NK-92 (cell line): ENCODE results near the gene PTPN11.
"Not testable (repeated sequence)": the region's sequence is repeated elsewhere in the genome, so short reads cannot be mapped to it uniquely, and the experiment has no call there.

Source experiments
- DNase-seq: peaks from one replicate; lab custom pipeline; 2025; ENCODE audit not compliant: unreplicated experiment; lab: John Stamatoyannopoulos, UW

Gene PTPN11

GRCh38 chr12:112418608-112419296 is at the start of gene PTPN11:
TSS of gene PTPN11 (plus strand) at chr12:112418947. CDS start at chr12:112419112, 165 bp downstream.
- DNase-seq, result peak; percentile 24

- no peak for DNase-seq
These were observed 48.5 kb upstream of the PTPN11 start for GRCh38 chr12:112370199-112370598.

DNA sequence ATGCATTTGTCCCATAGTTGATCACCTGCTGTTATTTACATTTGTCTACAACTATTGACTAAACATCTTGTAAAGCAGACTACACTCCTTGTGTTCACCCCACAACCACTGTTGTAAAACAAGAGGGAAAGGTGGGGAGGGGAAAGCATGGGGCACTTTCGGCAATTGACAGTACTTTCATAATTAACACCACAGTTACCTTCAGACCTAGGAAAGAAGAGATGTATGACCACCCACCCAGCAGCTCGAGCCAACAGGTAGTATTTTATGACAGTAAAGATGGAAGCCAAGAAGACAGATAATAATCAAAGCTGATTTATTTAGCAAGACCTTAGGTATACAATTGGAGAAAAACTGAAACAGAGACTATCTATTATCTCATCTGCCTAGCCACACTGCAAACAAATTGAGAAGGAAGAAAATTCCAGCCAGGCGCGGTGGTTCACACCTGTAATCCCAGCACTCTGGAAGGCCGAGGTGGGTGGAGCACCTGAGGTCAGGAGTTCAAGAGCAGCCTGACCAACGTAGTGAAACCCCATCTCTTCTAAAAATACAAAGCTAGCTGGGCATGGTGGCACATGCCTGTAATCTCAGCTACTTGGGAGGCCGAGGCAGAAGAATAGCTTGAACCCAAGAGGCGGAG is 47.8 kb upstream of the PTPN11 start:
- DNase-seq, result no peak

DNA sequence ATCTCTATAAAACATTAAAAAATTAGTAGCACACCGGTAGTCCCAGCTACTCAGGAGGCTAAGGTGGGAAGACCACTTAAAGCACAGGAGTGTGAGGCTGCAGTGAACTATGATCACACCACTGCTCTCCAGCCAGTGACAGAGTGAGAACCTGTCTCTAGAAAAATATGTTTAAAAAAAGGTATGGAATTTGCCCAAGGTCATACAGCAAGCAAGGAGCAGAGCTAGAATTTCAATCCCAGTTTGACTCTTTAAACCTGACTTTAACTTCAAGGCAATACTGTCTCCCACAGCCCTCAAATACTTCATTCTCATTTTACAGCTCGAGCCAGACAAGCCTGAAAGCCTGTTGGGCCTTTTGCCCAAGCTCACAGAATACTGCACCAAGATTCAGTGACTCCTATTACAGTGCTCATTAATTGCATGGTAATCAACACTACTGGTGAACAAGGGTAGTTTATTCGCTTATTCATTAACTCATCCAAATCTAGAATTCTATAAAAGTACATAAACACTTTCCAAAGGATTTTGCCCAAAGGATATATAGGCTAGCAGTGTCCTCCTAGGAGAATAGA is 44.5 kb upstream of the PTPN11 start:
- no peak for DNase-seq

DNA sequence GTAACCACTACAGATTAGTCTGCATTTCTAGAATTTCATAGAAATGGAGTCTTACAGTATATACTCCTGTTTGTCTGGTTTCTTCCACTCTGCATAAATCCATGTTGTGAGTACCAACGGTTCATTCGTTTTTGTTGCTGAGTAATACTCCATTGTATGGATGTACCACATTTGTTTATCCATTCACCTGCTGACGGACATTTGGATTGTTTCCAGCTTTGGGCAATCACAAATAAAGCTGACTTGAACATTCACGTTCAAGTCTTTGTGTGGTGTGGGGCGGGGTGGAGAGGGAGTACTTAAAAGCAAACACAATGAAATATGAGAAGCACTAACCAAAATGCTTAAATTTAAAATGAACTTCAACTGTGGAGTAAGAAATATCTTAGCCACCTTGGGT is 43.6 kb upstream of the PTPN11 start:
- no peak for DNase-seq

DNA sequence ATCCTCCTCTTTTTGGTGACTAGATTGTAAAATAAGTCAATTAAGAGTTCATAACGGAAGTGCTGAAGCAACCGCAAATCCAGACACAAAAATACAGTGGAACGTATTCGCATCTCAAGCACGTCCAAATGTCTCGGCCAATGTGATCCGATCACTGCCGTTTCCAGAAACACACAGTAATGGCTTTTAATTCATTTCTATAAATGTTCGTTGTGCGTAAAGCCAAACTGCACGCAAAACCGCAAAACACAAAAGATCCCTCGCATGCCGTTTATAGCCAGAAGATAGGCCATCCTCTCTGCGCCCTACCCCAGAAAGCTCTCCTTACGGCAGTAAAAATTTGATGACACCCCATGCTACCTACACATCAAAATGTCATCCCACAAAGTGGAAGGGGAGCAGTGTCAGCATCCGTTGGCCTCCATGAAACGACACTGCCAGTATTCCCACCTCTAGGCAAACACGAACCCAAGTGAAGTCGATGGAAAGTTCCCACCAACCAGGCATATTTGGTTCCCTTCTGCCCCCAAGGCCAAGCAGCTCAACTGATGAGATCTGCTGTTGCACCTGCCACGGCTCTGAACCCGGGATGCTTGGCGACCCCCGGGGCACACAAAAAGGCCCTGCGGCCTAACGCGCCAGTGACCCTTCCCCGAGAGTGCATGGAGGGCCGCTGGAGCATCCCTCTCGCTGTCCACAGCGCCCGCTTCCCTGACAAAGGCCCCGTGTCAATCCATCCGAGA is 37.9 kb upstream of the PTPN11 start:
- no peak for DNase-seq

GRCh38 chr12:112381406-112381882 is 37.3 kb upstream of the PTPN11 start:
- no peak for DNase-seq

GRCh38 chr12:112381883-112382796 is 36.6 kb upstream of the PTPN11 start, which contains the start of gene HECTD4:
TSS of gene HECTD4 (minus strand) at chr12:112382431. CDS start at chr12:112382128, 303 bp downstream.
- peak; percentile 32 for DNase-seq

GRCh38 chr12:112382866-112383265 is 35.9 kb upstream of the PTPN11 start:
- no peak for DNase-seq

- no peak for DNase-seq
These were observed 32.0 kb upstream of the PTPN11 start for GRCh38 chr12:112386726-112387125.

DNA sequence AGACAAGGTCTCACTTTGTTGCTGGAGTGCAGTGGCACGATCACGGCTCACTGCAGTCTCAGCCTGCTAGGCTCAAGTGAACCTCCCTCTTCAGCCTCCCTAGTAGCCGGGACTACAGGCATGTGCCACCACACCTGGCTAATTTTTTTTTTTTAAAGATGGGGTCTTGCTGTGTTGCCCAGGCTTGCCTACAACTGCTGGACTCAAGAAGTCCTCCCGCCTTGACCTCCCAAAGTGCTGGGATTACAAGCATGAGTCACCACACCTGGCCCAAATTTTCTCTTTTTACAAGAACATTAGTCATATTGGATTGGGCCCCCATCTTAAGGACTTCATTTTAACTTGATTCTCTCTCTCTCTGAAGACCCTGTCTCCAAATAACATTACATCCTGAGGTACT is 29.5 kb upstream of the PTPN11 start:
- DNase-seq, result no peak

GRCh38 chr12:112389922-112390654 is 28.7 kb upstream of the PTPN11 start:
- not testable (repeated sequence) for DNase-seq

DNA sequence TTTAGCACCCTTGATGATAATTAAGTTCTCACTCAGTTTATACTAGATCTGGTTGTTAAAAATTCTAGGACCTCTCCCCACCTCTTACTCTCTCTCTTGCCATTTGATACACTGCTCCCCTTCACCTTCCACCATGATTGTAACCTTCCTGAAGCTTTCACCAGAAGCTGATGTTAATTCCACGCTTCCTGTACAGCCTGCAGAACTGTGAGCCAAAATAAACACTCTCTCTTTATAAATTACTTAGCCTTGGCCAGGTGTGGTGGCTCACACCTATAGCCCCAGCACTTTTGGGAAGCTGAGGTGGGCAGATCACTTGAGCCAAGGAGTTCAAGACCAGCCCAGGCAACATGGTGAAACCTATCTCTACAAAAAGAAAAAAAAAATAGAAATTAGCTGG is 25.4 kb upstream of the PTPN11 start:
- DNase-seq, result no peak

DNA sequence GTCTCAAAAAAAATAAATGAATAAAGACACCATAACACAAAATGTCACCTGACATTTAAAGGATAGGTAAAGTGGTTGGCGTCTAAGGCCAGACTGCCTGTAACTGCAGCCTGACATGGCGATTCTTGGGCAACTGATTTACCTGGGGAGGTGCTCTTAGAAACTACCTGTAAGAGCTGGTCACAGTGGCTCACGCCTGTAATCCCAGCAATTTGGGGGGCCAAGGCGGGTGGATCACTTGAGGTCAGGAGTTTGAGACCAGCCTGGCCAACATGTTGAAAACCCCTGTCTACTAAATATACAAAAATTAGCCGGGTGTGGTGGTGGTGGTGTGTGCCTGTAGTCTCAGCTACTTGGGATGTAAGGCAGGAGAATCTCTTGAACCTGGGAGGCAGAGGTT is 17.7 kb upstream of the PTPN11 start:
- DNase-seq, result no peak

GRCh38 chr12:112401903-112402498 is 16.7 kb upstream of the PTPN11 start:
- DNase-seq, result no peak

DNA sequence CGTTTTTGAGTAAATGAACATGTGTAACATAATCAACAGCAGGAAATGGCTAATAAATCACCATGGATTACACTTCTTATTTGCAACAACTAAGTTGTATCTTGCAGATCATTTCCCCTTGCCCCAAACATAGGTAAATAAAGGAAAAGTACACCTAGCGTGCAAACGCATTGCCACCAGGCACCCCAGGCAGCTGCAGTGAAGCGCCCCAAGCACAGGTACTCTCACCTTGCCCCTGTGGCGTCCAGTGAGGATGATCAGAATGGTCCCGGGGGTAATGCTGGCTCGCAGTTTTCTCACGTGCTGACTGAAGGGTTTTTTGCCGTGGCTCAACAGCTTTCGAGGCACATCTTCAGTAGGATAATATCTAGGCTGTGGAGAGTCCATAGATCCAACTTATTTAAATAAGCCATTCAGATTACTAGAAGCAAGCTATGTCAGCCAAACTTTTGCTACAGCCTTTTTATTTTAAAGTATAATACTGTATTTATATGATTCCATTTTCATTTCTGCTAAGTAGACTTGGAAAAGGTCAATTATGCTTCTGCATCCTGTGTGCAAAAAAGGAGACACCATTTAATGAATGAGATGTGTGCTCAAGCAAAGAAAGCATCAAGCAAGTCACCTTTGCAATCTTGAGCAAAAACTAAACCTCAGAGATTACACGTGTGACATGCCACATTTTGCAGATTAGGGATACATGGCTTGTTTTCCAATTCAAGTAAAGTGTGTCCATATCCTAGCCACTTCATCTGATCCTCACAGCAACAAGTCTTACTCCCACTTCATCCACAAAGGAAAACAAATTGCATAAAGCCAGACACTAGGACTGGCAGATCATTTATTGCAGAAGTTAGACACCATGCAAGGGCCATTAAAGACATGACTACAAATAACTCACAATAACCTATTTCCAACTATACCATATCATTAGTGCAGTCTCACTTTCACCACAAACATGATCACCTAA is 11.9 kb upstream of the PTPN11 start:
- DNase-seq, result no peak

- not testable (repeated sequence) for DNase-seq
These were observed 11.1 kb upstream of the PTPN11 start for GRCh38 chr12:112407683-112408082.

- DNase-seq, result no peak
These were observed 10.1 kb upstream of the PTPN11 start for GRCh38 chr12:112408621-112409020.
